T-cell (primary cell): Measurements from ENCODE around the gene STAT4. TPM values are rescaled to one million over a fixed set of nuclear protein-coding genes. Genes with fewer than 3 reads are reported as not detected.
A peak's percentile ranks its signal among the peaks of the same experiment; 100 is the strongest.

ENCODE experiments used
- ATAC-seq, 4 experiments: fragments of 200-7000 bp in 3 of 4; fragments of 150-1000 bp in 1 of 4; cut with Tn5 transposase; replicated peaks in 1 of 4; 1 replicate in 3 of 4; 2 replicates in 1 of 4; pipeline ENCODE4 v1.10.0; 2021; ENCODE audit warnings: moderate library complexity in 3 of 4, mild to moderate bottlenecking in 2 of 4, moderate number of reproducible peaks in 1 of 4
- CTCF ChIA-PET, 2 donors: fragments of 300-600 bp; sonication (Branson Sonifier 250); formaldehyde crosslinking; loops; one replicate each; lab custom pipeline; 2022; ENCODE audit warnings: antibody characterized with exemption in 2 of 2; lab: Charles Lee
- POLR2A ChIA-PET, 2 donors: fragments of 300-600 bp; sonication (Branson Sonifier 250); formaldehyde crosslinking; loops; one replicate each; lab custom pipeline; 2022; ENCODE audit warnings: antibody characterized with exemption in 2 of 2; lab: Charles Lee
- DNase-seq, 35 experiments: peaks; one replicate each; pipeline versions ENCODE4 v3.0.0 to v3.0.0-alpha.2; 2013 to 2023
- H3K27ac ChIP-seq: one replicate; pipeline ENCODE4 v1.5.1; 2013; ENCODE audit warnings: low read length
- H3K27me3 ChIP-seq, 2 experiments: replicated peaks in 1 of 2; 1 replicate in 1 of 2; 2 replicates in 1 of 2; pipeline versions ENCODE4 v1.6.1 to v1.7.0; 2013; ENCODE audit warnings: low read length in 1 of 2, mixed read lengths in 1 of 2; ENCODE audit not compliant: control insufficient read depth in 2 of 2, insufficient read depth in 2 of 2; ENCODE audit errors: extremely low read depth in 1 of 2
- H3K36me3 ChIP-seq, 2 donors: 1 replicate in 1 of 2; 2 replicates in 1 of 2; pipeline versions ENCODE4 v1.6.1 to v1.7.0; 2013; ENCODE audit warnings: low read length in 1 of 2; ENCODE audit not compliant: control insufficient read depth in 2 of 2, insufficient read depth in 1 of 2; ENCODE audit errors: extremely low read depth in 1 of 2
- H3K4me1 ChIP-seq, 2 experiments: 1 replicate in 1 of 2; 2 replicates in 1 of 2; pipeline versions ENCODE4 v1.6.1 to v1.7.0; 2013; ENCODE audit warnings: low read length in 2 of 2, mixed read lengths in 1 of 2; ENCODE audit not compliant: insufficient read depth in 2 of 2, control insufficient read depth in 1 of 2; ENCODE audit errors: extremely low read depth in 1 of 2
- H3K4me3 ChIP-seq, 2 donors: 1 replicate in 1 of 2; 2 replicates in 1 of 2; pipeline versions ENCODE4 v1.5.1 to v1.7.0; 2013; ENCODE audit warnings: mild to moderate bottlenecking in 2 of 2, low read length in 1 of 2, moderate library complexity in 1 of 2; ENCODE audit not compliant: control insufficient read depth in 1 of 2; ENCODE audit errors: extremely low read depth in 1 of 2
- H3K9me3 ChIP-seq: 2 replicates; pipeline ENCODE4 v1.7.0; 2013
- H3K27ac Mint-ChIP-seq, 2 donors: one replicate each; pipeline ENCODE4 v1.8.0; 2020 to 2021; ENCODE audit warnings: mild to moderate bottlenecking in 2 of 2, mixed read lengths in 2 of 2
- H3K27me3 Mint-ChIP-seq, 2 donors: one replicate each; pipeline ENCODE4 v1.8.0; 2021 to 2022; ENCODE audit warnings: mixed read lengths in 2 of 2
- H3K36me3 Mint-ChIP-seq: one replicate; pipeline ENCODE4 v1.8.0; 2021; ENCODE audit warnings: mixed read lengths
- H3K4me1 Mint-ChIP-seq, 3 donors: one replicate each; pipeline ENCODE4 v1.8.0; 2020 to 2022; ENCODE audit warnings: mixed read lengths in 3 of 3, mild to moderate bottlenecking in 1 of 3
- H3K4me3 Mint-ChIP-seq, 3 donors: one replicate each; pipeline ENCODE4 v1.8.0; 2020 to 2022; ENCODE audit warnings: mild to moderate bottlenecking in 3 of 3, mixed read lengths in 3 of 3, moderate library complexity in 3 of 3
- H3K9me3 Mint-ChIP-seq, 3 donors: one replicate each; pipeline ENCODE4 v1.8.0; 2020 to 2022; ENCODE audit warnings: mixed read lengths in 3 of 3
- WGBS: methylation state at CpG from one replicate; pipeline ENCODE4 v1.1.5; 2013; ENCODE audit warnings: missing lambda C conversion rate; ENCODE audit not compliant: insufficient coverage; 5-methylcytosine and 5-hydroxymethylcytosine counted together
- total RNA-seq, 35 experiments: library from RNA in 6 of 35; stranded (reverse) in 6 of 35; fragments of 120-200 nt in 1 of 35; gene quantifications; one replicate each; pipeline versions ENCODE4 v1.2.1 to v1.2.4 and lab custom pipeline; 2013 to 2026

The STAT4 gene
- total RNA-seq, 5 donors from 2014 or later (not counting 1 experiment from before 2014, with no cell fraction given): 79.5 to 141 (median 91.7) TPM

DNA sequence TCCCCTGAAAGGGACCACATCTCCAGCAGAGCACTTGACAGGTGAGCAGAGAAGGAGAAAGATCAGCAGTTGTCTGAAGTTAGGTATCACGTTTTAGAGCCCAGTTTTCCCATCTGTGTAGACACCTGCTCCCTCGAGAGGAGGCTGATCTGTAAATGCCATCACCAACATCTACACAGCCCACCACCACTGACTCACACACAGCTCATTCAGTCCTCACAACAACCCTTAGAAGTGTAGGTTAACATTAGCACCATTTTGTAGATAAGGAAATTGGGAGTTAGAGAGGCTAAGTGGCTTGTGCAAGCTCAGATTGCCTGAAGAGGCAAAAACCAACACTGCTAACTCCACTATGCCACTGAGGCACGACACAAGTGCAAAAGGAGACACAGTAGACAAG lies 99.6 kb downstream of the STAT4 start:
- no CpG with 5 or more reads among the region's 3 CpGs for WGBS
- DNase-seq (no peak), ATAC-seq (no peak)
- H3K36me3 ChIP-seq: peaks cover 0 to 10% of the 10 kb centered on the region in 2 donors
- H3K4me1 ChIP-seq: peaks cover 5 to 8% of the 10 kb centered on the region in 2 experiments
- ChIA-PET CTCF (interaction anchor here (0.9 to 8.1 kb wide), 24 partner anchors 9 to 474 kb away, joined by 3 to 322 read pairs (median 12); partner anchors contain the start of gene STAT4 (in 1 of the 2)), POLR2A (interaction anchor here (0.8 to 2.1 kb wide), 4 partner anchors 11 to 104 kb away, joined by 3 to 16 read pairs (median 6); partner anchors contain the start of gene STAT4 (in 1 of the 2))
- peaks cover 13 to 19% (median 15%) of the 10 kb centered on the region in 3 donors for H3K4me1 Mint-ChIP-seq
- peaks cover 9% of the 10 kb centered on the region for H3K36me3 Mint-ChIP-seq
- H3K4me3 ChIP-seq: no peak overlapping the region
- H3K27ac Mint-ChIP-seq: no peak overlapping the region
- no peaks in the 10 kb centered on the region for H3K9me3 Mint-ChIP-seq
- no peak overlapping the region for H3K4me3 Mint-ChIP-seq
- H3K27ac ChIP-seq: no peak overlapping the region
- no peaks in the 10 kb centered on the region for H3K27me3 Mint-ChIP-seq
- H3K27me3 ChIP-seq: no peaks in the 10 kb centered on the region
- no peaks in the 10 kb centered on the region for H3K9me3 ChIP-seq

DNA sequence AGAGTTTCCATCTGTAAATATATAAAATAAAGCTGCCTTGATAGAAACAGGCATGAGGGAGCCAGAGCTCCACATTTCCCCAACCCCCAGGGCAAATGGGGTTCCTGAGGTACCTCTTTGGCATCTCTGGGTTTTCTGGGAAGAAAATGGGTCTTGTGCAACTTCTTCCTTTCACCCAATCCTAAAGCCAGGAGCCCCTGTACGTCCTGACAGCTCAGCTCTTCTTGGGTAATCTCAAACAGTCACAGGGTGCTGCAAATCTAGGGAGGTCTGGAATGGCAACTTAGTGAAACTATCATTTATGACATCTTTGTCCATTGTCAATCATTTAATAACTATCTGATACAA lies 100.2 kb downstream of the STAT4 start:
- Mint-ChIP-seq H3K9me3 (no peaks in the 10 kb centered on the region), H3K4me3 (no peak overlapping the region), H3K36me3 (peaks cover 12% of the 10 kb centered on the region), H3K27me3 (no peaks in the 10 kb centered on the region), H3K27ac (peak overlapping the region in 1 of 2 donors; percentile 4), H3K4me1 (peaks cover 9 to 14% (median 9%) of the 10 kb centered on the region in 3 donors)
- ATAC-seq (no peak), DNase-seq (no peak)
- no CpG with 5 or more reads among the region's 1 CpG for WGBS
- ChIA-PET POLR2A (interaction anchor here (0.6 to 1.1 kb wide), 6 partner anchors 50 to 186 kb away, joined by 3 to 4 read pairs (median 3); no protein-coding TSS in a partner anchor), CTCF (interaction anchor here (0.6 to 8.1 kb wide), 15 partner anchors 10 to 957 kb away, joined by 3 to 322 read pairs (median 15); partner anchors contain the start of gene STAT4 (in 1 of the 2))
- Histone ChIP-seq H3K4me3 (no peak overlapping the region), H3K4me1 (peaks cover 3 to 7% of the 10 kb centered on the region in 2 experiments), H3K27me3 (no peaks in the 10 kb centered on the region), H3K36me3 (peaks cover 0 to 10% of the 10 kb centered on the region in 2 donors), H3K27ac (no peak overlapping the region), H3K9me3 (no peaks in the 10 kb centered on the region)

DNA sequence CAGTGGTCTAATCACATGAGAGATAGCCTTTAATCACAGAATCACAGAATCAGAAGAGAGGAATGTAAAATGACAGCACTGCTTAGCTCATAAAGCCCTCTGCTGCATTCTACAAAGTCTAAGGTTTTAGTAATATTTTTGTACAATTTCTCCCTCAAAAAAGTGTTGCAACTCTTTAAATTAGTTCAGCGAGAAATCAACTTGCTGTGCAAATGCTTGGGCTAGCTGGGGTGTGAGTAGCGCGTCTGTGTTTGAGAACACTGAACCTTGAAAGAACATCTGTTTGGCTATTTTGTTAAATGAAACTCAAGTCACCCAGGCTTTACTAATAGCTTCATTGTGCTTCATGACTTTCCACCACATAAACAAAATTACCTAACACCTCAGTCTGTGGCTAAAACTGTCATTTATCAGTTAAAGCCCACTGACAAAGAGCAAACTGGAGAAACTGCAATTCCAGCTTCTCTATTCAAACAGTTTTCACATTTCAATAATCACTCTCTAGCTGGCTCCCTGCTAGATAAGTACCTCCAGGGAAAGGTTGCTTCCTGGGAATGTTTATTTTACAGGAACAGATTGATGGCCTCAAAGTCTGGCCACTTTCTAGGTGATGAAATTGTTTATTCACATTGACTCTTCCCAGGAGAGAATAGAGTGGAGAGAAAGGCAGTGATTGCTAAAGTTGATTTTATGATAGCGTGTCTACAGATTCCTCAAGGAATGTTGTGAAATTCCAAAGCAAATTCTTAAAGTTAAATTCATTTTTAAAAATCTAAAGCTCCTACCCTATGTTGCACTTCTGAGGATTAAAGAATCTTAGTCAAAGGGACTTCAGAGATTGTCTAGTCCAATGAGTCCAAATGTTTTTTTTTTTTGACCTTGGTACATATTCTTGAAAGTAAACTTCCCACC lies 100.8 kb downstream of the STAT4 start:
- CTCF ChIA-PET: interaction anchor here (0.6 to 8.1 kb wide), 15 partner anchors 9 to 956 kb away, joined by 3 to 322 read pairs (median 11); partner anchors contain the start of gene STAT4 (in 1 of the 2)
- H3K9me3 ChIP-seq: no peaks in the 10 kb centered on the region
- H3K27ac Mint-ChIP-seq: no peak overlapping the region
- DNase-seq (no peak), ATAC-seq (no peak)
- no peaks in the 10 kb centered on the region for H3K27me3 ChIP-seq
- WGBS: no CpG with 5 or more reads among the region's 4 CpGs
- H3K4me3 Mint-ChIP-seq: no peak overlapping the region
- no peaks in the 10 kb centered on the region for H3K27me3 Mint-ChIP-seq
- H3K4me1 Mint-ChIP-seq: peaks cover 8 to 14% (median 9%) of the 10 kb centered on the region in 3 donors
- H3K36me3 ChIP-seq: peaks cover 0 to 10% of the 10 kb centered on the region in 2 donors
- POLR2A ChIA-PET: interaction anchor here (0.6 to 1.1 kb wide), 13 partner anchors 49 to 734 kb away, joined by 3 to 11 read pairs (median 3); partner anchors contain the start of gene STAT4 (in 1 of the 2)
- peaks cover 3 to 7% of the 10 kb centered on the region in 2 experiments for H3K4me1 ChIP-seq
- H3K36me3 Mint-ChIP-seq: peaks cover 19% of the 10 kb centered on the region
- H3K9me3 Mint-ChIP-seq: no peaks in the 10 kb centered on the region
- H3K4me3 ChIP-seq: no peak overlapping the region
- peak overlapping the region; percentile 28 for H3K27ac ChIP-seq

DNA sequence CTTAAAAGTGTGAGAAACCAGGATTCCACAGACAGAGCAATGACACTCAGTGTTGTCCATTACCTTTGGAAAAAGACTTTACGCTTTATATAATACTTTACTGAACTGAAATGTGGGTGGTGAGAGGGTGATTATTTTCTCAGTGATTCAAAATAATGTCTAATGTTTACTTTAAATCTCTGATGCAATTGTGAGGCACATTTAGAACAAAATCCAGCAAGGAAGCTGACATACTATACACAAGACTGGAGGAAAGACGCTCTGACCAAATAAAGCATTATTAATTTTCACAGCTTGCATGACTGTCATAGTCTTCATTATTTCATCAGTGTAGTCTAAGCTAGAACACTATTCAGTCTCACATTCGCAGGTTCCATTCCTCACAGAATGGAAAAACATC lies 102.7 kb downstream of the STAT4 start:
- Histone ChIP-seq H3K27ac (no peak overlapping the region), H3K9me3 (no peaks in the 10 kb centered on the region), H3K36me3 (peaks cover 0 to 5% of the 10 kb centered on the region in 2 donors), H3K4me3 (no peak overlapping the region), H3K27me3 (no peaks in the 10 kb centered on the region), H3K4me1 (peaks cover 3 to 7% of the 10 kb centered on the region in 2 experiments)
- 100% methylated on average over 1 of the region's 3 CpGs for WGBS
- peaks cover 0 to 12% (median 2%) of the 10 kb centered on the region in 3 donors for H3K4me1 Mint-ChIP-seq
- CTCF ChIA-PET: interaction anchor here (0.6 to 8.1 kb wide), 6 partner anchors 8 to 815 kb away, joined by 4 to 322 read pairs (median 6); no protein-coding TSS in a partner anchor
- no peak overlapping the region for H3K27ac Mint-ChIP-seq
- ATAC-seq (no peak), DNase-seq (no peak)
- peaks cover 27% of the 10 kb centered on the region for H3K36me3 Mint-ChIP-seq
- H3K9me3 Mint-ChIP-seq: peaks cover 0 to 6% (median 0%) of the 10 kb centered on the region in 3 donors
- H3K27me3 Mint-ChIP-seq: no peaks in the 10 kb centered on the region
- POLR2A ChIA-PET: interaction anchor here in 1 of 2 donors (0.6 kb wide), 1 partner anchor 268 kb away, joined by 7 read pairs; no protein-coding TSS in a partner anchor
- no peak overlapping the region for H3K4me3 Mint-ChIP-seq

DNA sequence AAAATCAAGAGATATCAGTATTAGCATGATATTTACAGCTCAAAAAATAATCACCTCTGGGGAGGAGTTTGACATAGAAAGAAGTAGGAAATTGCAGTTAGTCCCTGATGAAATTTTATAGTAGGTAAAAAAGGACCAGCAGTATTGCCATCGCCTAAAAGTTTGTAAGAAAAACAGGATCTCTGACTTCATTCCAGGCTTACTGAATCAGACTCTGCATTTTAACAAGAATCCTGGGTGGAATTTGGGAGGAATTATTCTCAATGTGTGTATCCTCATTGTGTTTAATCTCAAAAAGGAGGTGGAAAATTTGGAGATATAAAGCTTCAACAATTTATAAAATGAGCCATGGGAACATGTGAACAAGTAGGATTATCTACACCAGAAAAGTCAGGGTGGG lies 105.7 kb downstream of the STAT4 start:
- H3K9me3 Mint-ChIP-seq: peaks cover 0 to 6% (median 0%) of the 10 kb centered on the region in 3 donors
- H3K27ac Mint-ChIP-seq: no peak overlapping the region
- Histone ChIP-seq H3K4me1 (peaks cover 0 to 5% of the 10 kb centered on the region in 2 experiments), H3K27me3 (no peaks in the 10 kb centered on the region), H3K4me3 (no peak overlapping the region), H3K9me3 (no peaks in the 10 kb centered on the region), H3K27ac (no peak overlapping the region), H3K36me3 (peaks cover 0 to 3% of the 10 kb centered on the region in 2 donors)
- no peak overlapping the region for H3K4me3 Mint-ChIP-seq
- POLR2A ChIA-PET: no interaction called here
- CTCF ChIA-PET: interaction anchor here (0.6 kb wide), 2 partner anchors 110 to 111 kb away, joined by 3 read pairs; no protein-coding TSS in a partner anchor
- ATAC-seq: no peak
- H3K36me3 Mint-ChIP-seq: peaks cover 31% of the 10 kb centered on the region
- no peak for DNase-seq
- WGBS: 100% methylated on average over 1 of the region's 1 CpG
- H3K4me1 Mint-ChIP-seq: peaks cover 4 to 19% (median 8%) of the 10 kb centered on the region in 3 donors
- H3K27me3 Mint-ChIP-seq: no peaks in the 10 kb centered on the region

DNA sequence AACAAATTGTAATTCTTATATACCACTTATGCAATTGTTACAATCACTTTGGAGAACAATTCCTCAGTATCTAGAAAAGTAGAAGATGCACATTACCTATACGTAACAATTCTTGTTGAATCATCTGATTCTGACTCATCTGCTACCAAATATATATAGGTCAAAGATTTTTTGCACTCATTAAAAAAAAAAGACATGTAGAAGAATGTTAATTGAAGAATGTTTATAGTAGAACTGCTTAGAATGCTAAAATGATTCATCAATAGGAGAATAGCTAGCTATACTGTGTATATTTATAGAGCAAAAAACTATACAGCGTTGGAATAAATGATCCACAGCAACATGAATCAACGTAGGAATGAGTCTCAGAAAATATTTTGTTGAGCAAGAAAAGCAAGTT lies 107.4 kb downstream of the STAT4 start:
- POLR2A ChIA-PET: interaction anchor here in 1 of 2 donors (0.6 kb wide), 1 partner anchor 9 kb away, joined by 3 read pairs; no protein-coding TSS in a partner anchor
- Histone ChIP-seq H3K27ac (no peak overlapping the region), H3K36me3 (peaks cover 0 to 13% of the 10 kb centered on the region in 2 donors), H3K9me3 (no peaks in the 10 kb centered on the region), H3K4me3 (no peak overlapping the region), H3K27me3 (no peaks in the 10 kb centered on the region), H3K4me1 (peaks cover 0 to 14% of the 10 kb centered on the region in 2 experiments)
- H3K36me3 Mint-ChIP-seq: peaks cover 45% of the 10 kb centered on the region
- CTCF ChIA-PET: interaction anchor here in 1 of 2 donors (1.0 kb wide), 1 partner anchor 112 kb away, joined by 3 read pairs; no protein-coding TSS in a partner anchor
- WGBS: no CpG with 5 or more reads among the region's 3 CpGs
- no peak for DNase-seq
- peaks cover 0 to 6% (median 0%) of the 10 kb centered on the region in 3 donors for H3K9me3 Mint-ChIP-seq
- H3K4me1 Mint-ChIP-seq: peaks cover 14 to 31% (median 22%) of the 10 kb centered on the region in 3 donors
- no peaks in the 10 kb centered on the region for H3K27me3 Mint-ChIP-seq
- ATAC-seq: no peak
- H3K4me3 Mint-ChIP-seq: no peak overlapping the region
- H3K27ac Mint-ChIP-seq: no peak overlapping the region
